AG09319 (cell line): ENCODE results near the gene CENPP.

Experiments
- DNase-seq: peaks from one replicate; pipeline ENCODE4 v3.0.0-alpha.2; 2010; ENCODE audit warnings: low read depth; ENCODE audit errors: extremely low read depth
- CTCF ChIP-seq: IDR thresholded peaks from 2 replicates; pipeline ENCODE4 v1.5.1; 2011; ENCODE audit warnings: low read depth, mild to moderate bottlenecking, inconsistent platforms, low read length, moderate library complexity

Gene CENPP

GRCh38 chr9:92479346-92479745, 153.6 kb downstream of the CENPP start:
- TF ChIP-seq CTCF = no peak
- no peak for DNase-seq

- TF ChIP-seq CTCF = no peak
- DNase-seq = no peak
These were observed 154.6 kb downstream of the CENPP start for GRCh38 chr9:92480291-92480771.

- TF ChIP-seq CTCF = no peak
- DNase-seq = no peak
These were observed 155.4 kb downstream of the CENPP start for GRCh38 chr9:92480986-92481633.

- peak; percentile 72 for DNase-seq
- no peak for TF ChIP-seq CTCF
These were observed 156.6 kb downstream of the CENPP start, which contains the start of gene ASPN for GRCh38 chr9:92482329-92482728. Gene ASPN (minus strand): TSS chr9:92482506.

- no peak for DNase-seq
- TF ChIP-seq CTCF = no peak
These were observed 157.1 kb downstream of the CENPP start for GRCh38 chr9:92482805-92483204.

GRCh38 chr9:92483627-92484545, 158.1 kb downstream of the CENPP start:
- no peak for DNase-seq
- no peak for TF ChIP-seq CTCF

GRCh38 chr9:92484563-92484962, 158.8 kb downstream of the CENPP start:
- no peak for DNase-seq
- TF ChIP-seq CTCF = no peak
